ENCODE measurements around the gene SLC9A8. TPM values are rescaled to one million over a fixed set of nuclear protein-coding genes. Genes with fewer than 3 reads are reported as not detected.

SLC9A8 gene
- total RNA-seq, 1 experiment from 2014 or later = 6.7 TPM

DNA sequence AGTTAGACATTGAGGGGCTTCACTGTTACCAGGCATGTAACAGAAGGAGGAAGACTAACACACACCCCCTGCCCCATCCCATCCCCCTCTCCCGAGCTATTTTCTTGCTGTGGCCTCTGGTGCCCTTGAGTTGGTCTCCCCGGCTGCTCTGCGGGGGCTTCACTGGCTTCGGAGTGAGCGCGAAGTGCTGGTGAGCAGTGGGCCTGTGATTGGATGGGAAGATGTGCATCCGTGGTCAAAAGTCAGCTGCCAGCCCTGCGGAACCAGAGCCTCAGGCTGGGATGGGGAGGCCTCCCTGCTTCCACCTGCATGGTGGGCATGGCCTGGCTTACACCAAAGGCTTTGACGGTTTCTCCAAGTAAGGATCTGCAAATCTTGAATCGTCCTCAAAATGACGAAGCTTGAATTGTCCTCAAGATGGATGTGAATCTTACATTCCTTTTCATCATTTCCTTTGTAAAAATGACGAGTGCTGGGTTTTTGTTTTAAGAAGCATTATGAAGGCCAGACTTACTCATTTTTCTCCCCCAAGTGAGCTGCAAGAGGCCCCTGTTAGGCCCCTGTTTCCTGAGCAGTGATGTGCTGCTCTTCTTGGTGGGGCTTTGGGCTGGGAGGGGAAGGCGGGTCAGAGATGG lies 79.0 kb downstream of the SLC9A8 start:
- Histone ChIP-seq H4K20me1 (ENCODE audit: insufficient read depth) (no peaks in the 10 kb centered on the region), H3K9me3 (ENCODE audit: control insufficient read depth in 1 of 2, insufficient read depth in 1 of 2, low read depth in 1 of 2, low read length in 2 of 2) (no peaks in the 10 kb centered on the region), H3K27ac (ENCODE audit: low read depth, low read length) (no peak overlapping the region), H3K36me3 (ENCODE audit: control insufficient read depth in 1 of 2, insufficient read depth in 2 of 2, low read length in 2 of 2) (no peaks in the 10 kb centered on the region), H2AFZ (ENCODE audit: low read depth, low read length, poor library complexity, severe bottlenecking) (no peak overlapping the region), H3K4me1 (ENCODE audit: control insufficient read depth in 1 of 2, insufficient read depth in 2 of 2, low read length in 2 of 2) (peaks cover 0 to 5% of the 10 kb centered on the region in 2 experiments; a peak in 1 of 4 replicates), H3K79me2 (ENCODE audit: insufficient read depth, low read length) (no peaks in the 10 kb centered on the region), H3K4me3 (replicated peaks in 1 of 2; ENCODE audit: low read depth in 1 of 2, low read length in 2 of 2) (no peak overlapping the region), H3K9ac (ENCODE audit: low read length) (no peak overlapping the region), H3K27me3 (ENCODE audit: insufficient read depth, low read length) (no peaks in the 10 kb centered on the region), H3K9me2 (ENCODE audit: insufficient read depth) (no peaks in the 10 kb centered on the region), H3K4me2 (ENCODE audit: low read length) (no peak overlapping the region)
- ATAC-seq = no peak
- no TSS peak for BruUV-seq (replicated peaks)
- intact Hi-C loops (cut with micrococcal nuclease) = no loop called here
- DNase-seq (ENCODE audit: low read depth, low spot score) = no peak
- CTCF ChIA-PET = interaction anchor here (1.3 kb wide), 1 partner anchor 281 kb away, joined by 3 read pairs; no protein-coding TSS in a partner anchor
- RAD21 ChIA-PET (ENCODE audit: low non-redundant PET in 1 of 2, low total read pairs in 2 of 2, uncharacterized antibody in 2 of 2, unreplicated experiment in 2 of 2) = interaction anchor here in 1 of 2 experiments (0.7 kb wide), 1 partner anchor 19 kb away, joined by 3 read pairs; no protein-coding TSS in a partner anchor
- POLR2A ChIA-PET = no interaction called here
- no peak for TF ChIP-seq CEBPB (IDR thresholded peaks at IDR 0.05; ENCODE audit: low read depth)
- TF ChIP-seq, protein P1, sequence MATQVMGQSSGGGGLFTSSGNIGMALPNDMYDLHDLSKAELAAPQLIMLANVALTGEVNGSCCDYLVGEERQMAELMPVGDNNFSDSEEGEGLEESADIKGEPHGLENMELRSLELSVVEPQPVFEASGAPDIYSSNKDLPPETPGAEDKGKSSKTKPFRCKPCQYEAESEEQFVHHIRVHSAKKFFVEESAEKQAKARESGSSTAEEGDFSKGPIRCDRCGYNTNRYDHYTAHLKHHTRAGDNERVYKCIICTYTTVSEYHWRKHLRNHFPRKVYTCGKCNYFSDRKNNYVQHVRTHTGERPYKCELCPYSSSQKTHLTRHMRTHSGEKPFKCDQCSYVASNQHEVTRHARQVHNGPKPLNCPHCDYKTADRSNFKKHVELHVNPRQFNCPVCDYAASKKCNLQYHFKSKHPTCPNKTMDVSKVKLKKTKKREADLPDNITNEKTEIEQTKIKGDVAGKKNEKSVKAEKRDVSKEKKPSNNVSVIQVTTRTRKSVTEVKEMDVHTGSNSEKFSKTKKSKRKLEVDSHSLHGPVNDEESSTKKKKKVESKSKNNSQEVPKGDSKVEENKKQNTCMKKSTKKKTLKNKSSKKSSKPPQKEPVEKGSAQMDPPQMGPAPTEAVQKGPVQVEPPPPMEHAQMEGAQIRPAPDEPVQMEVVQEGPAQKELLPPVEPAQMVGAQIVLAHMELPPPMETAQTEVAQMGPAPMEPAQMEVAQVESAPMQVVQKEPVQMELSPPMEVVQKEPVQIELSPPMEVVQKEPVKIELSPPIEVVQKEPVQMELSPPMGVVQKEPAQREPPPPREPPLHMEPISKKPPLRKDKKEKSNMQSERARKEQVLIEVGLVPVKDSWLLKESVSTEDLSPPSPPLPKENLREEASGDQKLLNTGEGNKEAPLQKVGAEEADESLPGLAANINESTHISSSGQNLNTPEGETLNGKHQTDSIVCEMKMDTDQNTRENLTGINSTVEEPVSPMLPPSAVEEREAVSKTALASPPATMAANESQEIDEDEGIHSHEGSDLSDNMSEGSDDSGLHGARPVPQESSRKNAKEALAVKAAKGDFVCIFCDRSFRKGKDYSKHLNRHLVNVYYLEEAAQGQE (IDR thresholded peaks at IDR 0.05; ENCODE audit: low read depth) = no peak
- no peak for TF ChIP-seq FOSL1 (IDR thresholded peaks at IDR 0.05; ENCODE audit: low read depth)
- TF ChIP-seq JUND (IDR thresholded peaks at IDR 0.05) = no peak
- TF ChIP-seq, protein P2, sequence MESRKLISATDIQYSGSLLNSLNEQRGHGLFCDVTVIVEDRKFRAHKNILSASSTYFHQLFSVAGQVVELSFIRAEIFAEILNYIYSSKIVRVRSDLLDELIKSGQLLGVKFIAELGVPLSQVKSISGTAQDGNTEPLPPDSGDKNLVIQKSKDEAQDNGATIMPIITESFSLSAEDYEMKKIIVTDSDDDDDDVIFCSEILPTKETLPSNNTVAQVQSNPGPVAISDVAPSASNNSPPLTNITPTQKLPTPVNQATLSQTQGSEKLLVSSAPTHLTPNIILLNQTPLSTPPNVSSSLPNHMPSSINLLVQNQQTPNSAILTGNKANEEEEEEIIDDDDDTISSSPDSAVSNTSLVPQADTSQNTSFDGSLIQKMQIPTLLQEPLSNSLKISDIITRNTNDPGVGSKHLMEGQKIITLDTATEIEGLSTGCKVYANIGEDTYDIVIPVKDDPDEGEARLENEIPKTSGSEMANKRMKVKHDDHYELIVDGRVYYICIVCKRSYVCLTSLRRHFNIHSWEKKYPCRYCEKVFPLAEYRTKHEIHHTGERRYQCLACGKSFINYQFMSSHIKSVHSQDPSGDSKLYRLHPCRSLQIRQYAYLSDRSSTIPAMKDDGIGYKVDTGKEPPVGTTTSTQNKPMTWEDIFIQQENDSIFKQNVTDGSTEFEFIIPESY (IDR thresholded peaks at IDR 0.05; ENCODE audit: extremely low read depth, insufficient replicate concordance, low read length) = no peak
- TF ChIP-seq TCF7L2 (IDR thresholded peaks at IDR 0.05; ENCODE audit: borderline replicate concordance, extremely low read depth, insufficient read depth, insufficient read length) = no peak
- TF ChIP-seq ZFX (IDR thresholded peaks at IDR 0.05) = no peak
- no peak for TF ChIP-seq ZNF274 (IDR thresholded peaks at IDR 0.05; ENCODE audit: low read depth, low read length)
- TF ChIP-seq CBX3 (IDR thresholded peaks at IDR 0.05; ENCODE audit: low read depth) = no peak
- no peak for TF ChIP-seq RAD21 (IDR thresholded peaks at IDR 0.05; ENCODE audit: low read depth)
- no peak for TF ChIP-seq EZH2 (IDR thresholded peaks at IDR 0.05)
- TF ChIP-seq, protein P3, sequence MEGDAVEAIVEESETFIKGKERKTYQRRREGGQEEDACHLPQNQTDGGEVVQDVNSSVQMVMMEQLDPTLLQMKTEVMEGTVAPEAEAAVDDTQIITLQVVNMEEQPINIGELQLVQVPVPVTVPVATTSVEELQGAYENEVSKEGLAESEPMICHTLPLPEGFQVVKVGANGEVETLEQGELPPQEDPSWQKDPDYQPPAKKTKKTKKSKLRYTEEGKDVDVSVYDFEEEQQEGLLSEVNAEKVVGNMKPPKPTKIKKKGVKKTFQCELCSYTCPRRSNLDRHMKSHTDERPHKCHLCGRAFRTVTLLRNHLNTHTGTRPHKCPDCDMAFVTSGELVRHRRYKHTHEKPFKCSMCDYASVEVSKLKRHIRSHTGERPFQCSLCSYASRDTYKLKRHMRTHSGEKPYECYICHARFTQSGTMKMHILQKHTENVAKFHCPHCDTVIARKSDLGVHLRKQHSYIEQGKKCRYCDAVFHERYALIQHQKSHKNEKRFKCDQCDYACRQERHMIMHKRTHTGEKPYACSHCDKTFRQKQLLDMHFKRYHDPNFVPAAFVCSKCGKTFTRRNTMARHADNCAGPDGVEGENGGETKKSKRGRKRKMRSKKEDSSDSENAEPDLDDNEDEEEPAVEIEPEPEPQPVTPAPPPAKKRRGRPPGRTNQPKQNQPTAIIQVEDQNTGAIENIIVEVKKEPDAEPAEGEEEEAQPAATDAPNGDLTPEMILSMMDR (IDR thresholded peaks at IDR 0.05 in 2 of 3, conservative IDR thresholded peaks at IDR 0.05 in 1 of 3; ENCODE audit: borderline replicate concordance in 1 of 3, insufficient read depth in 1 of 3, low read depth in 2 of 3, low read length in 2 of 3) = no peak
- no peak for TF ChIP-seq EZH2phosphoT487 (IDR thresholded peaks at IDR 0.05; ENCODE audit: borderline replicate concordance)
- TF ChIP-seq, protein P4, sequence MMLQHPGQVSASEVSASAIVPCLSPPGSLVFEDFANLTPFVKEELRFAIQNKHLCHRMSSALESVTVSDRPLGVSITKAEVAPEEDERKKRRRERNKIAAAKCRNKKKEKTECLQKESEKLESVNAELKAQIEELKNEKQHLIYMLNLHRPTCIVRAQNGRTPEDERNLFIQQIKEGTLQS (IDR thresholded peaks at IDR 0.05) = no peak
- TF ChIP-seq POLR2AphosphoS5 (IDR thresholded peaks at IDR 0.05; ENCODE audit: low read depth, low read length) = no peak
